ENCODE measurements around the gene THOC5.

GRCh38 chr22:29570456-29570855 is 16.9 kb upstream of the THOC5 start:
- TF ChIP-seq, protein P1, sequence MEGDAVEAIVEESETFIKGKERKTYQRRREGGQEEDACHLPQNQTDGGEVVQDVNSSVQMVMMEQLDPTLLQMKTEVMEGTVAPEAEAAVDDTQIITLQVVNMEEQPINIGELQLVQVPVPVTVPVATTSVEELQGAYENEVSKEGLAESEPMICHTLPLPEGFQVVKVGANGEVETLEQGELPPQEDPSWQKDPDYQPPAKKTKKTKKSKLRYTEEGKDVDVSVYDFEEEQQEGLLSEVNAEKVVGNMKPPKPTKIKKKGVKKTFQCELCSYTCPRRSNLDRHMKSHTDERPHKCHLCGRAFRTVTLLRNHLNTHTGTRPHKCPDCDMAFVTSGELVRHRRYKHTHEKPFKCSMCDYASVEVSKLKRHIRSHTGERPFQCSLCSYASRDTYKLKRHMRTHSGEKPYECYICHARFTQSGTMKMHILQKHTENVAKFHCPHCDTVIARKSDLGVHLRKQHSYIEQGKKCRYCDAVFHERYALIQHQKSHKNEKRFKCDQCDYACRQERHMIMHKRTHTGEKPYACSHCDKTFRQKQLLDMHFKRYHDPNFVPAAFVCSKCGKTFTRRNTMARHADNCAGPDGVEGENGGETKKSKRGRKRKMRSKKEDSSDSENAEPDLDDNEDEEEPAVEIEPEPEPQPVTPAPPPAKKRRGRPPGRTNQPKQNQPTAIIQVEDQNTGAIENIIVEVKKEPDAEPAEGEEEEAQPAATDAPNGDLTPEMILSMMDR (IDR thresholded peaks at IDR 0.05): no peak
- no peak for TF ChIP-seq POLR2A (IDR thresholded peaks at IDR 0.05)

Data from adrenal gland (tissue), 5 donors.